HepG2 (cell line): ENCODE data around the gene POLR2B. TPM values are rescaled to one million over a fixed set of nuclear protein-coding genes. Genes with fewer than 3 reads are reported as not detected.

Experiments used
- ATAC-seq: fragments of 200-7000 bp; cut with Tn5 transposase; 3 replicates; pipeline ENCODE4 v1.9.1; 2020; ENCODE audit warnings: mild to moderate bottlenecking, moderate library complexity
- BruUV-seq: library from RNA; stranded (reverse); fragments of 400-500 nt; replicated peaks from 2 replicates; lab custom pipeline; 2021; lab: Mats Ljungman, UMichigan
- CTCF ChIA-PET: fragments of 300-600 bp; formaldehyde crosslinking; extraction: SDS; loops from one replicate; lab custom pipeline; 2021; ENCODE audit warnings: low total read pairs, inconsistent platforms, low intra/inter-chr PET ratio; lab: Yijun Ruan, JAX
- POLR2A ChIA-PET: fragments of 350-600 bp; sonication (Branson Sonifier 250); formaldehyde crosslinking; loops from one replicate; lab custom pipeline; 2020; ENCODE audit warnings: antibody characterized with exemption, inconsistent platforms; lab: Yijun Ruan, JAX
- DNase-seq: peaks from one replicate; pipeline ENCODE4 v3.0.0-alpha.2; 2015; ENCODE audit warnings: low spot score
- FAIRE-seq: peaks from 3 replicates; lab custom pipeline; 2011; peaks lifted over from hg19 to GRCh38; lab: Jason Lieb, UNC
- H2AFZ ChIP-seq: one replicate; pipeline ENCODE4 v1.6.1; 2011; ENCODE audit warnings: low read length, inconsistent platforms
- H3K27ac ChIP-seq: fragments of 300-600 bp; 3 replicates; pipeline ENCODE4 v1.8.0; 2011; ENCODE audit warnings: mixed run types, mild to moderate bottlenecking, mixed read lengths, low read length, inconsistent platforms; ENCODE audit not compliant: insufficient read depth; ENCODE audit errors: extremely low read length
- H3K27me3 ChIP-seq, 2 experiments: fragments of 200-600 bp in 1 of 2; 2 replicates in 1 of 2; 3 replicates in 1 of 2; pipeline versions ENCODE4 v1.6.0 to v1.8.0; 2011; ENCODE audit warnings: low read length in 2 of 2, mild to moderate bottlenecking in 2 of 2, moderate library complexity in 2 of 2, inconsistent platforms in 1 of 2; ENCODE audit not compliant: insufficient read depth in 2 of 2, control insufficient read depth in 1 of 2
- H3K36me3 ChIP-seq, 2 experiments: fragments of 200-600 bp in 1 of 2; replicated peaks in 1 of 2; 2 replicates in 1 of 2; 3 replicates in 1 of 2; pipeline versions ENCODE4 v1.5.1 to v1.8.0; 2011; ENCODE audit warnings: low read length in 2 of 2, inconsistent platforms in 1 of 2; ENCODE audit not compliant: insufficient read depth in 2 of 2, control insufficient read depth in 1 of 2
- H3K4me1 ChIP-seq: 2 replicates; pipeline ENCODE4 v1.5.1; 2012; ENCODE audit warnings: low read length, inconsistent platforms; ENCODE audit not compliant: insufficient read depth
- H3K4me2 ChIP-seq: 2 replicates; pipeline ENCODE4 v1.6.0; 2011; ENCODE audit warnings: low read depth, low read length, inconsistent platforms
- H3K4me3 ChIP-seq, 3 experiments: fragments of 200-600 bp in 1 of 3; sonication (generic), shearing (Covaris generic) in 1 of 3; replicated peaks in 1 of 3; 2 replicates each; pipeline ENCODE4 v1.5.1; 2011 to 2016; ENCODE audit warnings: low read length in 3 of 3, inconsistent platforms in 2 of 3, low read depth in 2 of 3, mild to moderate bottlenecking in 2 of 3, control low read depth in 1 of 3, mixed read lengths in 1 of 3; ENCODE audit not compliant: insufficient read depth in 1 of 3
- H3K79me2 ChIP-seq: one replicate; pipeline ENCODE4 v1.6.1; 2011; ENCODE audit warnings: low read length, inconsistent platforms; ENCODE audit not compliant: insufficient read depth
- H3K9ac ChIP-seq: 2 replicates; pipeline ENCODE4 v1.6.0; 2011; ENCODE audit warnings: mild to moderate bottlenecking, low read depth, low read length, inconsistent platforms; ENCODE audit not compliant: insufficient read depth
- H3K9me3 ChIP-seq: 2 replicates; pipeline ENCODE4 v1.5.1; 2012; ENCODE audit warnings: mild to moderate bottlenecking, low read length
- H4K20me1 ChIP-seq: 2 replicates; pipeline ENCODE4 v1.6.0; 2011; ENCODE audit warnings: inconsistent platforms, mild to moderate bottlenecking, low read length, moderate library complexity; ENCODE audit not compliant: insufficient read depth
- DR1 ChIP-seq: sonication (generic); formaldehyde crosslinking; IDR thresholded peaks from 2 replicates; pipeline ENCODE4 v1.8.0; 2021; ENCODE audit warnings: mild to moderate bottlenecking, missing genetic modification reagents, inconsistent platforms
- FOXK1 ChIP-seq: sonication (generic); formaldehyde crosslinking; IDR thresholded peaks from 2 replicates; pipeline ENCODE4 v1.4.0; 2020; ENCODE audit warnings: low read depth, missing genetic modification reagents, borderline replicate concordance
- GABPB1 ChIP-seq: IDR thresholded peaks from 2 replicates; pipeline ENCODE4 v1.6.1; 2016; ENCODE audit warnings: mild to moderate bottlenecking, missing genetic modification reagents, moderate library complexity, missing compliant biosample characterization
- HMGXB3 ChIP-seq: sonication (generic); formaldehyde crosslinking; IDR thresholded peaks from 2 replicates; pipeline ENCODE4 v1.4.0; 2020; ENCODE audit warnings: missing genetic modification reagents, borderline replicate concordance
- KDM2A ChIP-seq: sonication (generic); formaldehyde crosslinking; IDR thresholded peaks from 2 replicates; pipeline ENCODE4 v1.4.0; 2020; ENCODE audit warnings: low read depth, missing genetic modification reagents, borderline replicate concordance
- KLF12 ChIP-seq: sonication (generic); formaldehyde crosslinking; IDR thresholded peaks from 2 replicates; pipeline ENCODE4 v1.4.0; 2020; ENCODE audit warnings: missing genetic modification reagents, borderline replicate concordance
- MAF1 ChIP-seq: sonication (generic); formaldehyde crosslinking; IDR thresholded peaks from 2 replicates; pipeline ENCODE4 v1.5.0; 2020; ENCODE audit warnings: missing genetic modification reagents, borderline replicate concordance
- MED13 ChIP-seq: sonication (generic); formaldehyde crosslinking; IDR thresholded peaks from 2 replicates; pipeline ENCODE4 v1.5.0; 2020; ENCODE audit warnings: missing genetic modification reagents
- SMARCE1 ChIP-seq: fragments of 450-650 bp; IDR thresholded peaks from 2 replicates; pipeline ENCODE4 v1.6.1; 2017; ENCODE audit warnings: borderline replicate concordance
- TCF12 ChIP-seq, 2 experiments: fragments of 450-650 bp in 1 of 2; sonication (generic) in 1 of 2; formaldehyde crosslinking in 1 of 2; IDR thresholded peaks; 2 replicates each; pipeline versions ENCODE4 v1.6.1 to v1.8.0; 2017 to 2022; ENCODE audit warnings: antibody characterized with exemption in 1 of 2, mild to moderate bottlenecking in 1 of 2, missing genetic modification reagents in 1 of 2, moderate library complexity in 1 of 2
- TOPORS ChIP-seq: sonication (generic); formaldehyde crosslinking; IDR thresholded peaks from 2 replicates; pipeline ENCODE4 v1.8.0; 2023; ENCODE audit warnings: mild to moderate bottlenecking, missing genetic modification reagents
- ZBTB8A ChIP-seq: sonication (generic); formaldehyde crosslinking; IDR thresholded peaks from 2 replicates; pipeline ENCODE4 v1.4.0; 2020; ENCODE audit warnings: mild to moderate bottlenecking, low read depth, missing genetic modification reagents, borderline replicate concordance
- ZFP36 ChIP-seq: fragments of 150-350 bp; IDR thresholded peaks from 2 replicates; pipeline ENCODE4 v1.6.1; 2018; ENCODE audit warnings: borderline replicate concordance, low read length, low read depth; ENCODE audit not compliant: partially characterized antibody
- ZNF572 ChIP-seq: sonication (generic); formaldehyde crosslinking; IDR thresholded peaks from 2 replicates; pipeline ENCODE4 v1.5.1; 2020; ENCODE audit warnings: mild to moderate bottlenecking, missing genetic modification reagents
- WGBS: methylation state at CpG from one replicate; pipeline ENCODE4 v1.1.6; 2017; ENCODE audit warnings: low lambda C conversion rate; 5-methylcytosine and 5-hydroxymethylcytosine counted together
- in situ Hi-C: cut with HindIII; loops from 2 replicates; pipeline ENCODE4 v1.10.0; 2017; ENCODE audit warnings: low pct_unique_long_range_greater_than_20kb; ENCODE audit not compliant: extremely low pct_ligation_motif_present
- intact Hi-C: fragments of 100-400 bp; cut with micrococcal nuclease; formaldehyde crosslinking; loops from one replicate; pipeline ENCODE4 v1.10.0; 2022; ENCODE audit not compliant: unreplicated experiment
- polyA plus RNA-seq, 8 experiments: library from polyadenylated mRNA; depleted of rRNA in 3 of 8; stranded (reverse) in 7 of 8; unstranded in 1 of 8; fragments of >200 nt; fragmentation: Illumina TruSeq in 4 of 8; extraction: Trizol in 4 of 8; gene quantifications; 2 replicates each; pipeline versions ENCODE4 v1.2.1 to v1.2.3, GENCODE V29; 2011 to 2016; ENCODE audit warnings: low read depth in 4 of 8, missing spikeins in 1 of 8, mixed read lengths in 1 of 8; ENCODE audit not compliant: insufficient read depth in 1 of 8
- total RNA-seq, 5 experiments: library from RNA; depleted of rRNA; stranded (reverse); fragments of >200 nt; fragmentation: Illumina TruSeq; extraction: Trizol; gene quantifications; 2 replicates each; pipeline ENCODE4 v1.2.3, GENCODE V29; 2016; ENCODE audit warnings: low read depth in 1 of 5
- TF ChIP-seq, protein P1 (sequence below): sonication (generic); formaldehyde crosslinking; IDR thresholded peaks from 2 replicates; pipeline ENCODE4 v1.5.1; 2020; ENCODE audit warnings: missing genetic modification reagents, mild to moderate bottlenecking, borderline replicate concordance

POLR2B gene
- total and polyA plus RNA-seq, 2 of the 13 experiments (the other 11 are each of a cell fraction or from before 2014, with no cell fraction given): 70.6 to 116 TPM

DNA sequence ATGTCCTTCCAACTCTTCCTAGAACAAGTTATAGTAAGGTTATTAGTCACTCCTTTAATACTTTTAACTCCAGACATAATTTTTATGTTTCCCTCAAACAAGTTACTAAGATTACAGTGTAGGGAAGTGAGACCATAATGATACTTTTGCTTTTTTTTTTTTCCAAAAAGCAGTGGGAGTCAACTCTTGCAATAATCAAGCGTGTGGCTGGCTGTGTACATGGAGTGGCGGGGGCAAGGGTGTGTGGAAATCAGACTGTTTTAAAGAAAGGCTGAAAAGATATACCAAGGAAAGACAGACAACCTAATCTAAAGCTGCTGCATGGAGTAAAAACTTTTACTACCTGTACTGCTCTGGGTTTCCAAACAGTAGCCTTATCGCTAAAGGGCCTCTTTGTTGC, 5.4 kb upstream of the POLR2B start (continued):
- no peak for TF ChIP-seq HMGXB3
- TF ChIP-seq MED13 (CRISPR knock-in tag): no peak
- no peak for TF ChIP-seq KLF12
- TF ChIP-seq SMARCE1: no peak
- no peak for TF ChIP-seq TOPORS (CRISPR knock-in tag)
- no peak for TF ChIP-seq GABPB1
- no peak for TF ChIP-seq ZFP36
- TF ChIP-seq TCF12 (IDR thresholded peaks at IDR 0.05): no peak
- no peak for TF ChIP-seq TCF12 (CRISPR knock-in tag; IDR thresholded peaks at IDR 0.05)

- POLR2A ChIA-PET: interaction anchor here (1.0 to 3.5 kb wide), 5 partner anchors 29 to 1431 kb away, joined by 3 to 49 read pairs (median 3); partner anchors contain the start of genes PAICS, PPAT and REST
- whole genome bisulfite sequencing: 3% methylated on average over 7 of the region's 35 CpGs
- Histone ChIP-seq H3K4me1 (peaks cover 31% of the 10 kb centered on the region), H3K36me3 (peaks cover 14 to 24% of the 10 kb centered on the region in 2 experiments), H4K20me1 (peaks cover 21% of the 10 kb centered on the region), H2AFZ (no peak overlapping the region), H3K9me3 (peaks cover 16% of the 10 kb centered on the region), H3K79me2 (peaks cover 59% of the 10 kb centered on the region), H3K4me2 (peak overlapping the region; percentile 84), H3K4me3 (peak overlapping the region; percentile 90 to 93 (median 92)), H3K9ac (peak overlapping the region; percentile 97), H3K27me3 (no peaks in the 10 kb centered on the region; a peak in 1 of 5 replicates), H3K27ac (peak overlapping the region; percentile 88)
- BruUV-seq: no TSS peak
- no peak for FAIRE-seq
- intact Hi-C loops: loop anchor here (2.0 to 5.0 kb wide), 3 partner anchors 16 to 539 kb away; partner anchors contain the start of genes PAICS and PPAT
- DNase-seq: peak; percentile 12
- in situ Hi-C loops: no loop called here
- CTCF ChIA-PET: no interaction called here
- ATAC-seq: peak; percentile 34
- no peak for TF ChIP-seq ZBTB8A (CRISPR knock-in tag)
- TF ChIP-seq DR1 (CRISPR knock-in tag): no peak
- TF ChIP-seq KDM2A (CRISPR knock-in tag): no peak
- TF ChIP-seq, protein P1, sequence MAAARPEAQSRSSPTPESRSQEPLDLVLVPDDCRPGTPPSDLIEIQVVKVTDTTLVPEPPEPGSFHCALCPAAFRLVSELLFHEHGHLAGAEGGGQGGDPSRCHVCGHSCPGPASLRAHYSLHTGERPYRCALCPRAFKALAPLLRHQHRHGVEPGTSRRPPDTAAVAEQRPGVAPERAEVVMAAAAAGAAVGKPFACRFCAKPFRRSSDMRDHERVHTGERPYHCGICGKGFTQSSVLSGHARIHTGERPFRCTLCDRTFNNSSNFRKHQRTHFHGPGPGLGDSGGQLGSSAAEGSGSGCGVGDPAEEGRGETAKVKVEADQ (CRISPR knock-in tag): no peak
- 0 out of 2 replicates have a peak, but pooled peaks have one; percentile 28 for TF ChIP-seq MAF1
- TF ChIP-seq ZNF572 (CRISPR knock-in tag): no peak
- TF ChIP-seq FOXK1 (CRISPR knock-in tag): no peak
These were observed 2.3 kb upstream of the POLR2B start for GRCh38 chr4:56976283-56976836.
